Renal cortex interstitium (tissue), 11 donors: ENCODE data around the gene ANO7. TPM values are rescaled to one million over a fixed set of nuclear protein-coding genes. Genes with fewer than 3 reads are reported as not detected.

ENCODE experiments used
- DNase-seq, 11 donors: peaks; one replicate each; pipeline ENCODE4 v3.0.0-alpha.2; 2013; ENCODE audit warnings: low read depth in 9 of 11, low spot score in 4 of 11; ENCODE audit errors: extremely low read depth in 1 of 11
- polyA plus RNA-seq, 3 donors: library from polyadenylated mRNA; unstranded; fragments of 120-200 nt; gene quantifications; one replicate each; pipeline ENCODE4 v1.2.1, GENCODE V29; 2013; ENCODE audit not compliant: insufficient read length in 3 of 3

The ANO7 gene
- polyA plus RNA-seq, 3 donors = 1.7 to 3.8 (median 1.9) TPM

DNA sequence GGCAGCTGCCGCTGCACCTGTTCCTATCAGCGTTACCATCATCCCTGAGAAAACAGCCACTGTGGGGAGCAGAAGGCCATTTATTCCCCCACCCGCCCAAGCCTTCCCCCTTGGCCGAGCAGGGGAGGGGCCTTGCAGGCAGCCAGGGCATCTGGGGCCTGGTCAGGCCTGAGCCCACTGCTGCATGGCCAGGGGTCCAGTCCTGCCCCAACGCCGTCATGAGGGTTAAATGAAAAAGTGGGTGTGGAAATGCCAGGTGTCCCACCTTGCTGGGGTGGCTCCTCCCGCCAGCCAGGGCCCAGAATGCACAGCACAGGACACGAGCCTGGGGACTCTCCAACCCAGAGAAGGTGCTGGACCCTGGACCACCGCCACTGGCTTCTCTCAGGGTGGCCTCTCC, 14.2 kb downstream of the ANO7 start:
- no peak for DNase-seq

DNA sequence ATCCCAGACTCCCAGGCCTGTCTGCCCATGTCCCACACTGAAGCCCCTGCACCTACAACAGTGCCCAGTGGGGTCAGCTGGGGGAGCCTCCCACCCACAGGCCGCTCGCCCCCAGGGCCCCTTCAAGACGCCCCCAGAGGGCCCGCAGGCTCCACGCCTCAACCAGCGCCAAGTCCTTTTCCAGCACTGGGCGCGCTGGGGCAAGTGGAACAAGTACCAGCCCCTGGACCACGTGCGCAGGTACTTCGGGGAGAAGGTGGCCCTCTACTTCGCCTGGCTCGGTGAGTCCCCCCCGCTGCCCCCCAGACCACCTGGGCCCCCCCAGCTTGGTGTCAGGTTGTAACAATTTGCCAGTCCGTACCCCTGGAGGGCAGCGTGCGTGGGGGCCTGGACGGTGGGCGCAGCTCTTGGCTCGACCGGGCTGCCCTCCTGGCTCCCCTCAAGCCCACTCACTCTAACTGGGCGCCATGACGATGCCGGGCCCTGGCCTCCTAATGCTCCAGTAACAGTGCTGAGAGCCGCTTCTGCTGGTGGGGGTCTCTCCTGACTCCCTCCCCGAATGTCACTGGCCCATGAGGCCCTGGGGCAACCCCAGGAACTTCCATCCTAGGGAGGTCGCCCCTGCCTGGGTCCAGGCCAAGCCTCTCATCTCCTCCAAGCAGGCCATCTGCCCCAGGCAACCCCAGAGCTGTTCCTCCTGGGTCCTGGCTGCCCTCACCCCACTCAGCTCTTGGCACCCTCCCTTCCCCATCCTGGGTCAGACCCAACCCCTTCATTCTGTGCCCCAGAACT, 14.9 kb downstream of the ANO7 start:
- no peak for DNase-seq

DNA sequence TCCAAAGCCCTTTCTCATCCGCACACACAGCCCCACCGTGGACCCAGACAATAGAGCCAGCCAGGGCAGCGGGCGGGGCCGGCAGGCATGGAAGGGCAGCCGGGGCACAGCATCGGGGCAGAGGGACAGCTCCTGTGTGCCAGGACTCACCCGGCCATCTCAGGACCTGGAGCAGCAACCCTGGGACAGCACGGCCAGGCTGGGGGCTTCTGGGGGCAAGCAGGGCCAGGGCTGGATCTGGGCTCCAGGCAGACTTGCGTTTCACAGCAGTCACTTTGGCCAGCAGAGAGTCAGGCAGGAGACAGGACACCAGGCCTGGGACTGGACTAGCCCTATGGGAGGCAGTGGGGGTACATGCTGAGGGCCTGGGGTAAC, 15.5 kb downstream of the ANO7 start:
- DNase-seq = no peak

GRCh38 chr2:241204490-241204889, 16.0 kb downstream of the ANO7 start:
- DNase-seq = no peak

DNA sequence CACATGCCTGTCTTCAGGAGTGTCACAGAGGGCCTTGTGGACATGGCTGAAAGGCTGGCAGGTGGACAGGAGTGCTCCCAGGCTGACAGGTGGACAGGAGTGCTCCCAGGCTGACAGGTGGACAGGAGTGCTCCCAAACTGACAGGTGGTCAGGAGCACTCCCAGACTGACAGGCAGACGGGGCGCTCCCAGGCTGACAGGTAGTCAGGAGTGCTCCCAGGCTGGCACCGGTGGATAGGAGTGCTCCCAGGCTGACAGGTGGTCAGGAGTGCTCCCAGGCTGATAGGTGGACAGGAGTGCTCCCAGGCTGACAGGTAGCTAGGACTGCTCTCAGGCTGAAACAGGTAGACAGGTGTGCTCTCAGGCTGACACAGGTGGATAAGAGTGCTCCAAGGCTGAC, 16.6 kb downstream of the ANO7 start:
- DNase-seq = no peak

- DNase-seq = no peak
Measured at GRCh38 chr2:241207151-241207550, 18.7 kb downstream of the ANO7 start.

DNA sequence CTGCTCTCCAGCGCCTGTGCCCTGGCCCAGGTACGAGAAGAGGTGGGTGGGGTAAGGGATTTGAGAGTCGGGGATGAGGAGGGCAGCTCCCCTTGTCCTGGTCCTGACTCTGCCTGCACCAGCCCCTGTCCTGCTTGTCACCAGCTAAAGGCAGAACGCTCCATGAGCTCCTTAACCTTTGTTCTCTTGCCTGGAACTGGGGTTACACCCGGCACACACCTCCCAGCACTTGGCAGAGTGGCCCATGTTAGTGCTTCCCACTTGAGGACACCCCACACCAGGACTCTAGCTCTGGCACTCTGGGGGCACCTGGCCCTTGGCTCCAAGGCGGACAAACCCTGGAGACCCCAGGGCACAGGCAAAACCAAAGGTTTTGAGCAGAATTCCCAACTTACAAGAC, 19.2 kb downstream of the ANO7 start:
- DNase-seq = no peak

DNA sequence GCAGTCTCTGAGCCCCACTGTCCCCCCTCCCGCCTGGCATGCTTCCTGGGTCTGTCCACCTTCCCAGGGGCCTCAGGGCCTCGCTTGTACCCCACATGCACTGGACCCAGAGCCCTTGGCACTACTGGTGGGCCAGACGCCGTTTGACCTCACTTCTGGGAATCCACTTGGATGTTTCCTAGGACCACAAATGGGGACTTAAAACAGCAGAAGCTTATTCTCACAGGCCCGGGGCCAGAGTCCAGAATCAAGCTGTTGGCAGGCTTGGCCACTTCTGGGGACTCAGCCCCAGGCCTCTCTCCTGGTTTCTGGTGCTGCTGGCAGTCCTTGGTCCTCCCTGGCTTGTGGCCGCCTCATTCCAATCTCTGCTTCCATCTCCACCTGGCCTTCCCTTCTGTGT, 19.6 kb downstream of the ANO7 start:
- DNase-seq = no peak

DNA sequence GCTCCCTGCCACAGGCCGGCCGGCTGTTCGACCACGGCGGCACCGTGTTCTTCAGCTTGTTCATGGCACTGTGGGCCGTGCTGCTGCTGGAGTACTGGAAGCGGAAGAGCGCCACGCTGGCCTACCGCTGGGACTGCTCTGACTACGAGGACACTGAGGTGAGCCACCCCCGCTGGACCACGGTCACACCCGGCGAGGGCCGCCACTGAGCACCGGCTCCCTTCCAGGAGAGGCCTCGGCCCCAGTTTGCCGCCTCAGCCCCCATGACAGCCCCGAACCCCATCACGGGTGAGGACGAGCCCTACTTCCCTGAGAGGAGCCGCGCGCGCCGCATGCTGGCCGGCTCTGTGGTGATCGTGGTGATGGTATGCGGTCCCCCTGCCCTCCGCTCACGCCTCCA, 20.8 kb downstream of the ANO7 start:
- DNase-seq = no peak

DNA sequence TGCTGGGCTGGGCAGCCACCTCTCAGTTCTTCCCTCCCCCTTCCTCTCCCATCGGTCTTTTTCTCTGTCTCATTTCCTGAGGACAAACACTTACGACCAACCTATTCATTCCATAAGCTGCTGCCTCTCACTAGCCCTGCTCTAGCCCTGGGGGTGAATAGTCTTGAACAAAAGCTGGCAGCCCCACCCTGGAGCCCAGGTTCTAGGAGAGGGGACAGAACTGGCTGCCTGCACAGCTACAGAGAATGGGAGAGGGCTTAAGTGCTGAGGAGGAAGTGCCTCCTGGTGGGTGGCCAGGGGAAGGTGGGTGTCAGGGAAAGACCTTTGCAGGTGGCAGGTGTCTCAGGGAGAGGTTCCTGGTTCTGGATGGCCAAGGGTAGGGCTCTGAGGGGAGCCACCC, 22.8 kb downstream of the ANO7 start:
- DNase-seq = no peak

- no peak for DNase-seq
Measured at GRCh38 chr2:241213041-241213440, 24.6 kb downstream of the ANO7 start.

DNA sequence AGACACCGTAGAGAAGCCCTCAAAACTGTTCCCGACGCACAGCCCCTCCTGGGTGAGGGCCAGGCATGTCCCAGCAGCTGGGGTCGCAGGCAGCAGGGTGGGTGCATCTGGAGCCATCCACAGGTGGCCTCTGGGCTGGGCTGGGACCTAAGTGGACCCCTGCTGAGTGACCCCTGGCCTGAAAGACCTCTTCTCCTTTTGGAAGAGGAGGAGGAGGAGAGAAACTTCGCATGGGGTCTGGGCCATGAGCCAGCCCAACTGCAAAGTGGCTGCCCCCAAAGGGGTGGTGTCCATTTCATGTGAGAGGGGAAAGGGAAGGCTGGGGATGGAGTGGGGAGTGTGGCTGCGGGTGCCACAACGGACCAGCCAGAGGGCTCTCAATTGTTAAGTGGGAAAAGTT, 25.1 kb downstream of the ANO7 start:
- no peak for DNase-seq

- DNase-seq = no peak
Measured at GRCh38 chr2:241214209-241214608, 25.7 kb downstream of the ANO7 start.

DNA sequence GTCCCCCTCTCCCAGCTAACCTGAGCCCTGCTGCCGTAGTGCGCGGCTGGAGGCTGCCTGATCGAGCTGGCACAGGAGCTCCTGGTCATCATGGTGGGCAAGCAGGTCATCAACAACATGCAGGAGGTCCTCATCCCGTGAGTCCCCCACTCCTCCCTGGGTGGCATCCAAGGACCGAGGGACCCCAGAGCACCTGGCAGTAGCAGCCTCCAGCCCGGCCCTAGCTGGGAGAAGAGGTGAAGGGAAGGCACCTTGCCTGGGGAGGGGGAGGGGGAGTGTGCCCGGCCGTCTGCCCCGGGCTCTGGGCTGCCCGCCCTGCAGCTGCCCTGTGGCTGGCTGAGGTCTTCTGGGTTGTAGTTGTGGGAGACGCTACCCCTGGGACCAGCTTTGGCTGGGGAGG, 26.3 kb downstream of the ANO7 start:
- DNase-seq = no peak

GRCh38 chr2:241215421-241215820, 26.9 kb downstream of the ANO7 start:
- no peak for DNase-seq

GRCh38 chr2:241216211-241216761, 27.8 kb downstream of the ANO7 start:
- no peak for DNase-seq

GRCh38 chr2:241217320-241218031, 29.0 kb downstream of the ANO7 start:
- DNase-seq = peak in 9 of 11 donors; percentile 39 to 74 (median 57)

- no peak for DNase-seq
Measured at GRCh38 chr2:241218131-241219029, 29.9 kb downstream of the ANO7 start.

DNA sequence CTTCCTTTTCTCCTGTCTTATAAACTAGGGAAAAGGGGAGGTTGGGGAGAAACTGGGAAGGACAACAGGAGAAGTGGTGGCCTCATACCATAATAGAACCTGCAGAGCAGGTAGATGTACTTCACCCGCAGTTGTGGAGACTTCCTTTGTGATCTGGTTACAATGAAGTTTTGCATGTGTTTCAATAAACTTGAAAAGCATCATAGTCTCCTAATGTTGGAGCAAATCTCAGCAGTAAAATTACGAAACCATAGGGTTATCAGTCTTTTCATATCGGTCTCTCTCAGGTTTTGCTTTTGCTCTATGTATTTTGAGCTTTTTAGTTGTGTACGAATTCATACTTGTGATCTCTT, 30.5 kb downstream of the ANO7 start:
- no peak for DNase-seq
